ENCODE measurements around the gene ADAM22.

The ADAM22 gene

GRCh38 chr7:88012086-88012485, 78.0 kb downstream of the ADAM22 start:
- Histone ChIP-seq H3K27ac (no peak overlapping the region), H3K4me2 (no peak overlapping the region), H2AFZ (ENCODE audit: low read depth) (no peak overlapping the region), H3K36me3 (ENCODE audit: insufficient read depth) (no peaks in the 10 kb centered on the region), H3K79me2 (ENCODE audit: insufficient read depth, low read depth) (no peaks in the 10 kb centered on the region), H3K27me3 (ENCODE audit: insufficient read depth, low read depth) (no peaks in the 10 kb centered on the region), H3K9ac (no peak overlapping the region), H3K4me3 (IDR thresholded peaks at IDR 0.05; ENCODE audit: insufficient read depth, low read depth, low read length) (no peak overlapping the region), H4K20me1 (ENCODE audit: insufficient read depth) (no peaks in the 10 kb centered on the region), H3K4me1 (ENCODE audit: low read depth, poor library complexity, severe bottlenecking) (no peaks in the 10 kb centered on the region)
- TF ChIP-seq CTCF (conservative IDR thresholded peaks at IDR 0.05; ENCODE audit: low read depth, low read length) = no peak

DNA sequence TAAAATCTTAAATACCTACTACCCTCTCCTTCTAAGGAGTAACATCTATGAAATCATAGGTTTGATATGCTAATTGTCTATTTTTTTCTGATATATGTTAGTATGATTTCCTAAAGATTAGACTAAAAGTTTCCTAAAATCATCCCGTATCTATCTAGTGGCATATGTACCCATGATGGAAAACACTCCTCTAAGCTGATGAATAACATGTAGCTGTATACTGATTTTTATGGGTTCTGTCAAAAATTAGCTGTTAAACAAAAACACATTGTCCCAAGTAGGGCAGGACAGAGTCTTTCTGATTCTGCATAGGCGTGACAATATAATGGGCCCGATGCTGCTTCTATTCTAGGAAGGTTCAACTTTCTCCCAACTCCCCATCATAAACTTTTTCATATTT, 79.9 kb downstream of the ADAM22 start:
- Histone ChIP-seq H3K27ac (no peak overlapping the region), H3K36me3 (ENCODE audit: insufficient read depth) (no peaks in the 10 kb centered on the region), H3K27me3 (ENCODE audit: insufficient read depth, low read depth) (no peaks in the 10 kb centered on the region), H3K4me1 (ENCODE audit: low read depth, poor library complexity, severe bottlenecking) (no peaks in the 10 kb centered on the region), H3K4me2 (no peak overlapping the region), H3K4me3 (IDR thresholded peaks at IDR 0.05; ENCODE audit: insufficient read depth, low read depth, low read length) (no peak overlapping the region), H2AFZ (ENCODE audit: low read depth) (no peak overlapping the region), H3K79me2 (ENCODE audit: insufficient read depth, low read depth) (no peaks in the 10 kb centered on the region), H4K20me1 (ENCODE audit: insufficient read depth) (no peaks in the 10 kb centered on the region), H3K9ac (no peak overlapping the region)
- no peak for TF ChIP-seq CTCF (conservative IDR thresholded peaks at IDR 0.05; ENCODE audit: low read depth, low read length)

- no peak for TF ChIP-seq CTCF (conservative IDR thresholded peaks at IDR 0.05; ENCODE audit: low read depth, low read length)
- H4K20me1 ChIP-seq (ENCODE audit: insufficient read depth) = no peaks in the 10 kb centered on the region
- no peak overlapping the region for H3K4me3 ChIP-seq (IDR thresholded peaks at IDR 0.05; ENCODE audit: insufficient read depth, low read depth, low read length)
- H3K9ac ChIP-seq = no peak overlapping the region
- no peak overlapping the region for H2AFZ ChIP-seq (ENCODE audit: low read depth)
- H3K27me3 ChIP-seq (ENCODE audit: insufficient read depth, low read depth) = no peaks in the 10 kb centered on the region
- no peak overlapping the region for H3K27ac ChIP-seq
- H3K4me2 ChIP-seq = no peak overlapping the region
- H3K79me2 ChIP-seq (ENCODE audit: insufficient read depth, low read depth) = no peaks in the 10 kb centered on the region
- no peaks in the 10 kb centered on the region for H3K4me1 ChIP-seq (ENCODE audit: low read depth, poor library complexity, severe bottlenecking)
- no peaks in the 10 kb centered on the region for H3K36me3 ChIP-seq (ENCODE audit: insufficient read depth)
Measured at GRCh38 chr7:88014581-88014980, 80.5 kb downstream of the ADAM22 start.

DNA sequence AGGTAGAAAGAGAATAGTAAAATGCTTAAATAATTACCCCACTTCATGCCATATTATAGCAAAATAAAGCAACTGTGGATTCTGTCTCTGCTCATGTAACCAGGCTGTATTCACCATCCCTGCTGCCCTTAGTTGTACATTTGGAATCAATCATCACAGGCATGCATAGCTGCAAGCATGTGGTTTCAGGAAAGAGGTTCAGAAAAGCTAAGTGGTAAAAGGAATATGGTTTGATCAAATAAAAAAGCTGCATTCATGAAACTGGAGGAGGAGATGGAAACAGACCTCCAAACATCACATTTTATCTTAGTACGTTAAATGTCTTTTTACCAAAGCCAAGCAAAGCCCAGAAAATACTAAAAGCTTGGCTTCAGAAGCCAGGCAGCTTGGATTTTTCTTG, 81.3 kb downstream of the ADAM22 start:
- Histone ChIP-seq H3K9ac (no peak overlapping the region), H3K36me3 (ENCODE audit: insufficient read depth) (no peaks in the 10 kb centered on the region), H2AFZ (ENCODE audit: low read depth) (no peak overlapping the region), H3K79me2 (ENCODE audit: insufficient read depth, low read depth) (no peaks in the 10 kb centered on the region), H3K27me3 (ENCODE audit: insufficient read depth, low read depth) (no peaks in the 10 kb centered on the region), H3K4me1 (ENCODE audit: low read depth, poor library complexity, severe bottlenecking) (no peaks in the 10 kb centered on the region), H3K4me2 (no peak overlapping the region), H3K4me3 (IDR thresholded peaks at IDR 0.05; ENCODE audit: insufficient read depth, low read depth, low read length) (no peak overlapping the region), H3K27ac (no peak overlapping the region), H4K20me1 (ENCODE audit: insufficient read depth) (no peaks in the 10 kb centered on the region)
- TF ChIP-seq CTCF (conservative IDR thresholded peaks at IDR 0.05; ENCODE audit: low read depth, low read length) = no peak

DNA sequence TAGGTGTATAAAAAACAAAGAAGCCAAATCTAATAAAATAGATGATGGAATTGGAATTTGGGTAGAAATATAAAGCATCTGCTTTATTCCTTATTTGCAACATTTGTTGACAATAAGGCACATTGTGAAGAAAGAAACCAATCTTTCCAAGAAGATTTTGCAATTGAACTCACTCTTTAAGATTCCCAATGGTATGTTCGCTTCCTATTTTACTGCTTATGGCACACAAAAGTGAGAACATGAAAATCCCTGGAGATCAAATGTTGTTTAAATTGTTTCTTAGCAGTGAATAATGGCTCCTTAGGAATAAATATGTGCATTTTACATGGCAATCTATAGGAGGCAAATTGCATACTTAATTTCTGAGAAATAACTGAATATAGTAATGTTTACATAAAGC, 84.5 kb downstream of the ADAM22 start:
- no peak overlapping the region for H3K27ac ChIP-seq
- no peaks in the 10 kb centered on the region for H4K20me1 ChIP-seq (ENCODE audit: insufficient read depth)
- H3K36me3 ChIP-seq (ENCODE audit: insufficient read depth) = no peaks in the 10 kb centered on the region
- no peaks in the 10 kb centered on the region for H3K4me1 ChIP-seq (ENCODE audit: low read depth, poor library complexity, severe bottlenecking)
- no peak overlapping the region for H2AFZ ChIP-seq (ENCODE audit: low read depth)
- H3K4me3 ChIP-seq (IDR thresholded peaks at IDR 0.05; ENCODE audit: insufficient read depth, low read depth, low read length) = no peak overlapping the region
- H3K9ac ChIP-seq = no peak overlapping the region
- H3K4me2 ChIP-seq = no peak overlapping the region
- TF ChIP-seq CTCF (conservative IDR thresholded peaks at IDR 0.05; ENCODE audit: low read depth, low read length) = no peak
- no peaks in the 10 kb centered on the region for H3K27me3 ChIP-seq (ENCODE audit: insufficient read depth, low read depth)
- H3K79me2 ChIP-seq (ENCODE audit: insufficient read depth, low read depth) = no peaks in the 10 kb centered on the region
